HepG2 (cell line): ENCODE results near the gene PASK. TPM values are rescaled to one million over a fixed set of nuclear protein-coding genes. Genes with fewer than 3 reads are reported as not detected.

Experiments
- BCL3 ChIP-seq: sonication (generic); formaldehyde crosslinking; IDR thresholded peaks from 2 replicates; pipeline ENCODE4 v1.5.1; 2020; ENCODE audit warnings: mild to moderate bottlenecking, missing genetic modification reagents, moderate library complexity
- CCAR2 ChIP-seq: fragments of 200-400 bp; formaldehyde crosslinking; optimal IDR thresholded peaks from 2 replicates; pipeline ENCODE3; 2018; ENCODE audit warnings: low read depth, mild to moderate bottlenecking, low read length, moderate library complexity
- CEBPZ ChIP-seq: IDR thresholded peaks from 2 replicates; pipeline ENCODE4 v1.6.1; 2012; ENCODE audit warnings: low read length, improper control_type of control experiment
- DBP ChIP-seq: sonication (generic); formaldehyde crosslinking; IDR thresholded peaks from 2 replicates; pipeline ENCODE4 v1.4.0; 2020; ENCODE audit warnings: missing genetic modification reagents; ENCODE audit errors: not compliant biosample characterization
- GTF3A ChIP-seq: sonication (generic); formaldehyde crosslinking; conservative IDR thresholded peaks from 2 replicates; pipeline ENCODE4 v1.4.0; 2020; ENCODE audit warnings: mild to moderate bottlenecking, missing genetic modification reagents
- HINFP ChIP-seq: sonication (generic); formaldehyde crosslinking; IDR thresholded peaks from 2 replicates; pipeline ENCODE4 v1.4.0; 2020; ENCODE audit warnings: low read depth, mild to moderate bottlenecking, missing genetic modification reagents
- PBX2 ChIP-seq: IDR thresholded peaks from 2 replicates; pipeline ENCODE4 v1.6.1; 2016; ENCODE audit warnings: control low read depth
- PITX1 ChIP-seq: sonication (generic); formaldehyde crosslinking; IDR thresholded peaks from 2 replicates; pipeline ENCODE4 v1.5.1; 2020; ENCODE audit warnings: mild to moderate bottlenecking, missing genetic modification reagents
- POLR2AphosphoS5 ChIP-seq: IDR thresholded peaks from 2 replicates; pipeline ENCODE4 v1.6.1; 2012; ENCODE audit warnings: low read depth, low read length
- RBM22 ChIP-seq: fragments of 200-400 bp; formaldehyde crosslinking; optimal IDR thresholded peaks from 2 replicates; pipeline ENCODE3; 2017; ENCODE audit warnings: mild to moderate bottlenecking, low read length, moderate library complexity
- ZKSCAN8 ChIP-seq: IDR thresholded peaks from 2 replicates; pipeline ENCODE4 v1.6.1; 2016; ENCODE audit warnings: borderline replicate concordance, missing genetic modification reagents, missing compliant biosample characterization
- ZNF20 ChIP-seq: sonication (generic); formaldehyde crosslinking; IDR thresholded peaks from 2 replicates; pipeline ENCODE4 v1.4.0; 2020; ENCODE audit warnings: mild to moderate bottlenecking, moderate library complexity, missing genetic modification reagents
- ZNF280B ChIP-seq: sonication (generic); formaldehyde crosslinking; IDR thresholded peaks from 2 replicates; pipeline ENCODE4 v1.5.0; 2020; ENCODE audit warnings: missing genetic modification reagents, mild to moderate bottlenecking, borderline replicate concordance
- ZNF343 ChIP-seq: sonication (generic); formaldehyde crosslinking; IDR thresholded peaks from 2 replicates; pipeline ENCODE4 v1.4.0; 2020; ENCODE audit warnings: mild to moderate bottlenecking, missing genetic modification reagents
- ZNF512B ChIP-seq: sonication (generic); formaldehyde crosslinking; IDR thresholded peaks from 2 replicates; pipeline ENCODE4 v1.5.1; 2020; ENCODE audit warnings: missing genetic modification reagents, mild to moderate bottlenecking, borderline replicate concordance
- polyA plus RNA-seq, 8 experiments: library from polyadenylated mRNA; depleted of rRNA in 3 of 8; stranded (reverse) in 7 of 8; unstranded in 1 of 8; fragments of >200 nt; fragmentation: Illumina TruSeq in 4 of 8; extraction: Trizol in 4 of 8; gene quantifications; 2 replicates each; pipeline versions ENCODE4 v1.2.1 to v1.2.3, GENCODE V29; 2011 to 2016; ENCODE audit warnings: low read depth in 4 of 8, missing spikeins in 1 of 8, mixed read lengths in 1 of 8; ENCODE audit not compliant: insufficient read depth in 1 of 8
- total RNA-seq, 5 experiments: library from RNA; depleted of rRNA; stranded (reverse); fragments of >200 nt; fragmentation: Illumina TruSeq; extraction: Trizol; gene quantifications; 2 replicates each; pipeline ENCODE4 v1.2.3, GENCODE V29; 2016; ENCODE audit warnings: low read depth in 1 of 5

PASK gene
- total and polyA plus RNA-seq, 2 of the 13 experiments (the other 11 are each of a cell fraction or from before 2014, with no cell fraction given) = 6.9 to 17.0 TPM

GRCh38 chr2:241149925-241150659, 820 bp upstream of the PASK start, which contains the start of gene PPP1R7 (continued):
- no peak for TF ChIP-seq ZNF512B (CRISPR knock-in tag)
- no peak for TF ChIP-seq GTF3A (CRISPR knock-in tag)
- TF ChIP-seq DBP (CRISPR knock-in tag) = no peak
- TF ChIP-seq BCL3 (CRISPR knock-in tag) = peak; percentile 9; the same call in 1 of the 2 replicates
- TF ChIP-seq PBX2 = no peak
- peak; percentile 81 for TF ChIP-seq POLR2AphosphoS5
- peak; percentile 15; the same call in 1 of the 2 replicates for TF ChIP-seq ZKSCAN8 (CRISPR knock-in tag)
- no peak for TF ChIP-seq ZNF20 (CRISPR knock-in tag)
- no peak for TF ChIP-seq HINFP
- TF ChIP-seq RBM22 = no peak
- no peak for TF ChIP-seq CEBPZ
- no peak for TF ChIP-seq PITX1 (CRISPR knock-in tag)
- peak; percentile 36 for TF ChIP-seq ZNF343 (CRISPR knock-in tag)
- TF ChIP-seq ZNF280B (CRISPR knock-in tag) = no peak
- TF ChIP-seq CCAR2 = no peak
